Embryonic facial prominence (tissue), 1 donor: ENCODE measurements around the gene NIM1K.
"Not testable (repeated sequence)": the region's sequence is repeated elsewhere in the genome, so short reads cannot be mapped to it uniquely, and the experiment has no call there.

Source experiments
- DNase-seq: peaks from one replicate; pipeline ENCODE4 v3.0.0-alpha.2; 2016; ENCODE audit errors: extremely low spot score

NIM1K gene

DNA sequence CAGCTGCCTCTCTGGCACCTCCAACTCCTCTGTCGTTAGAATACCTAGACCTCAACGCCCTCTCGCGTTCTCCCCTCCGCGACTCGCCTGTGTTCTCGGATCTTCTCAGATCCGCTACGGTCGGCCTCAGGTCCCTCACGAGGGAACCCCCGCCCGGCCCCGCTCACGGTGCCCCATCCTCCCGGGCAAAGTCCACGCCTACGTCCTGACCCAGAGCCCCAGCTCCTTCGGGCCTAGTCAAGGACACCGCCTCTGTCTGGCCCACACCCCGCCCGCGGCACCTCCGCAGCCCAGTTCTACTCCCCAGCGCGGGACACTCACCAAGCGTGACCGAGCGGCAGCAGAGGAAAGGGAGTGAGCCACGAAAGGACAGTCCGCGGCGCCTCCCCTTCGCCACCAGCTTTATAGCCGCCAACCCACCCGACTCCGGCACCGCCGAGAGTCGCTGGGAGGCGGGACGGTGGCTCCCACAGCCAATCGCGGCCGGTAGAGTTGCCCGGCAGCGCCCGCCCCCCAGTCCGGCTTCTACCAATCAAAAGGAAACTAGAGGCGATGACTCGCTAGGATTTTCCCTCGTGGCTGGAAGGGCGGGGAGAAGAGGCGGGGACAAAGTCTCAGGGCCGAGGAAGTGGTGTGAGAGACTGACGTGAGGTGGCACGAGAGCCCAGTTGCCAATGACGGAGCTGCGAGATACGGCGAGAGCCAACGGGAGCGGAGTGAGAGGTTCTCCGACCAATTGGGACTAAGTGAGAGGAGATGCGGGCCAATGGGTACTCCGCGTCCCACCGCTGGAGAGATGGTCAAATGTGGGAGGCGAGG is 121.2 kb downstream of the NIM1K start, which contains the start of gene HMGCS1:
HMGCS1 (minus strand) TSS at position 378 of the 819 bp plus-strand sequence. CDS start 14,447 bp downstream, outside the sequence.
- DNase-seq = peak; percentile 99

DNA sequence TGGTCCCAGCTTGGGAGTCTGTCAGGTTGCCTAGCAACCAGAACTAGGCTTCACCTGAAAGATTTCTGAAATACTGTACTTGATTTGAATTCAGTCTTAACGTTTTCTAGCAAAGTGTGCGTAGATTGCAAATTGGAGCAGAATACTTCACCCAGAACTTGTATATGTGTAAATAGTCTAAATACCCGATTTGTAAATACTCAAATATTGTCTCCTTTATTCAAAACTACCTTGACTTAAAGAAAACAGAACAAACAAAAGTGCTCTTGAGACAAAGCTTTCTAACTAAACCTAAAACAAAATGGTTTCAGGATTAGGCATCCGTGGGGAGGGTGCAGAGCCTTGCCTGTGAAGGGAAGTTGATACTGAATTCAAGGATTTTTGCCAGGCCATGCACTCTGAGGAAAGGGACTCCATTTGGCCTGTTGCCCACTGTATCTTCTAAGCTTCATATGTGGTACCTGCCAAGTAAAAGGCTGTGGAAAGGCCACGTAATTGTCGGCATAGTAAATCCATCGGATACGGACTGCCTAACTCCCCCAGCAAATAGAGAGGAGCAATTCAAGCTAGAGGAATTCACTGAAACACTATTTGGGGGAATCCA is 121.9 kb downstream of the NIM1K start:
- no peak for DNase-seq

DNA sequence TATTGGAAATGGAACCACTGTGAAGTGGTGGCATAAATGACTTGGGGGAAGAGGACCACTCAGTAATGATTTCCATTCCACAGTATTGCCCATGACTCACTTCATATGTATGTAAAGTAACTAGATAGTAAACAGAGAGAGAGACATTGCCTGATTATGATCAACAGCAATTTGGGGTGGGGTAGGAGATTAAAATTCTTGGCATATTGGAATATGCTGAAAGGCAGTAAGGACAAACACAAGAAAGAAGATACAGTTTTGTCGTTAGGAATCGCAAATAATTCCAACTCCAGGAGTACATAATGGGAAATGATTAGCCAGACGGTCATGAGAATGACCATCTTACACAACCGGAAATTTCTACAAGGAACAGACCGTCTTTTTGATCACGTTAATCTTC is 122.7 kb downstream of the NIM1K start:
- DNase-seq = no peak

DNA sequence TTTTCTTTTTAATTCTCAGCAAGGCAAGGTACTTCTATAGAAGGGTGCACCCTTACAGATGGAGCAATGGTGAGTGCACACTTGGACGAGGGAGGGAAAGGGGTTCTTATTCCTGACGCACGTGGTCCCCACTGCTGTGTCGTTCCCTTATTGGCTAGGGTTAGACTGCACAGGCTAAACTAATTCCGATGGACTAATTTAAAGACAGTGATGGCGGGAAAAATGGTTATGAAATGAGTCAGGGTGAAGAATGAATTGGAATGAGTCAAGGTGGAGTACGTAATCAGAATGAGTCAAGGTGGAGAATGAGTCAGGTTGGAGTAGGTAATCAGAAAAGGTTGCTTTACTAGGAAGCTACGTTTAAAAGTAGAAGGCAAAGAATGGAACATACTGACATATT is 123.2 kb downstream of the NIM1K start:
- DNase-seq = no peak

DNA sequence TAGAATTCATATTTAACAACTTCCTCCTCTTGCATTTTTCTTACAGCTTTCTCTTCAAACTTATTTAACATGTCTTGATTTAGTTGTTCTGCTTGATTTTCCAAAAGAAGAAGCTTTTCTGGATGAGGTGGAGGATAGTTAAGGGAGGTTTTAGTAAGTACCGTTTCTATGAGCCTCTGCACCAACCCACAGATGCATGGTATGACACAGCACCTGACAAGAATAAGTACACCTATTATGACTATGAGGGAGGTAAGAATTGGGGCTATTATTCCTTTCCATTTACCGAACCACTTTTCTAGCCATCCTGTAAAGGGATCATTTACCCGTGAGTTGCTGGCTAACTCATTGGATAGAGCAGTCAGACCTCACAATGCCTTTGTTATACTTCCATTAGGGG is 123.7 kb downstream of the NIM1K start:
- DNase-seq = no peak

DNA sequence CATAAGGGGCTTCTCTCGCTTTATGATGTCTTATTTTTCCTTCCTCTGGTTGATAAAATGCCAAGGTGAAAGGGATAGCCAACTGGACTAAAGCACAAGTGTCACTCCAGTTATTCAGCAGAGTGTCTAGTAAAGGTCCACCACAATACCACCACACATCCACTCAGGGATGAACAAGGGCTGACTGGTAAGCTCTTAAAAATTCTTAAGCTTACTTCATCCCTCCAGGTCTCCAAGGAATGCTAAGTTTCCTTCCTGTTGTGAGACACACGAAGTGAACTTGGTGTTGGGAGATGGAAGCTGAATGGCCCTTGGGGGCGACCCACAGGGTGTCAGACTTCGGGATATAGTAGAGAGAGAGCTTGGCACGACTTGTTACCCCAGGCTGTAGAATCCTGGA is 124.4 kb downstream of the NIM1K start:
- no peak for DNase-seq

DNA sequence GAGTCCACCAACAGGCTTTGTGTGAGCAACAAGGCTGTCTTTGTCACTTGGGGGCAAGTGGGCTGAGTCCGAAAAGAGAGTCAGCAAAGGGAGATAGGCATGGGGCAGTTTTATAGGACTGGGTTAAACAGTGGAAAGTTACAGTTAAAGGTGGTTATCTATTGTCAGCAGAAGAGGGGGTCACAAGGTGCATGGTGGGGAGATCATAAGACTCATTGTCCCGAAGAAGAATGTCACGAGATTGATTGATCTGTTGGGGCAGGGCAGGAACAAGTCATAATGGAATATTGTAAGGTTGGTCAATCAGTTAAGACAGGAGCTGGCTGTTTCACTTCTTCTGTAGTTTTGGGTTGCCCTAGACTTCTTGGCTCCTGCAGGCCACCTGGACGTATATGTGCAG is 128.8 kb downstream of the NIM1K start:
- no peak for DNase-seq

DNA sequence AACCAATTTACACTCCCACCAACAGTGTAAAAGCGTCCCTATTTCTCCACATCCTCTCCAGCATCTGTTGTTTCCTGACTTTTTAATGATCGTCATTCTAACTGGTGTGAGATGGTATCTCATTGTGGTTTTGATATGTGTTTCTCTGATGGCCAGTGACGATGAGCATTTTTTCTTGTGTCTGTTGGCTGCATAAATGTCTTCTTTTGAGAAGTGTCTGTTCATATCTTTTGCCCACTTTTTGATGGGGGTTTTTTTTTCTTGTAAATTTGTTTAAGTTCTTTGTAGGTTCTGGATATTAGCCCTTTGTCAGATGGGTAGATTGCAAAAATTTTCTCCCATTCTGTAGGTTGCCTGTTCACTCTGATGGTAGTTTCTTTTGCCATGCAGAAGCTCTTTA is 131.5 kb downstream of the NIM1K start:
- DNase-seq = not testable (repeated sequence)

DNA sequence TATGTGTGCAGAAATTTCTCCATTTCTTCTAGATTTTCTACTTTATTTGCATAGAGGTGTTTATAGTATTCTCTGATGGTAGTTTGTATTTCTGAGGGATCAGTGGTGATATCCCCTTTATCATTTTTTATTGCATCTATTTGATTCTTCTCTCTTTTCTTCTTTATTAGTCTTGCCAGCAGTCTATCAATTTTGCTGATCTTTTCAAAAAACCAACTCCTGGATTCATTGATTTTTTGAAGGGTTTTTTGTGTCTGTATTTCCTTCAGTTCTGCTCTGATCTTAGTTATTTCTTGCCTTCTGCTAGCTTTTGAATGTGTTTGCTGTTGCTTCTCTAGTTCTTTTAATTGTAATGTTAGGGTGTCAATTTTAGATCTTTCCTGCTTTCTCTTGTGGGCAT is 133.6 kb downstream of the NIM1K start:
- DNase-seq = not testable (repeated sequence)
